K562 (cell line): ENCODE data around the gene CDH20. TPM values are rescaled to one million over a fixed set of nuclear protein-coding genes. Genes with fewer than 3 reads are reported as not detected.

Experiments
- CBFB ChIP-seq: sonication (generic); formaldehyde crosslinking; IDR thresholded peaks from 2 replicates; pipeline ENCODE4 v1.4.0; 2020; ENCODE audit warnings: mild to moderate bottlenecking, missing genetic modification reagents
- CBX3 ChIP-seq, 2 experiments: IDR thresholded peaks; 1 replicate in 1 of 2; 2 replicates in 1 of 2; pipeline ENCODE4 v1.6.1; 2012; ENCODE audit warnings: inconsistent platforms in 2 of 2, low read length in 2 of 2, borderline replicate concordance in 1 of 2, control low read depth in 1 of 2
- MED1 ChIP-seq: sonication (generic); formaldehyde crosslinking; IDR thresholded peaks from 2 replicates; pipeline ENCODE4 v1.8.1; 2023; ENCODE audit warnings: missing genetic modification reagents, borderline replicate concordance
- polyA plus RNA-seq, 8 experiments: library from polyadenylated mRNA; depleted of rRNA in 4 of 8; stranded (reverse) in 5 of 8; unstranded in 3 of 8; fragments of >200 nt; fragmentation: Nextera tagmentation in 2 of 8; fragmentation: Illumina TruSeq in 1 of 8; extraction: Ambion mirVana in 2 of 8; extraction: Trizol in 1 of 8; gene quantifications; 2 replicates each; pipeline versions ENCODE4 v1.2.1 to v1.2.3, GENCODE V29; 2011 to 2014; ENCODE audit warnings: inconsistent platforms in 1 of 8, missing spikeins in 1 of 8
- total RNA-seq, 7 experiments: library from RNA; depleted of rRNA in 6 of 7; stranded (reverse); fragments of >200 nt in 6 of 7; fragmentation: Illumina TruSeq in 2 of 7; extraction: Trizol in 2 of 7; gene quantifications; 2 replicates each; pipeline versions ENCODE4 v1.2.1 to v1.2.3, GENCODE V29; 2011 to 2021; ENCODE audit warnings: low replicate concordance in 1 of 7
- TF ChIP-seq, protein P1 (sequence below): fragments of 250-450 bp; sonication (Bioruptor Pico); IDR thresholded peaks from 2 replicates; pipeline ENCODE4 v1.4.0; 2020; ENCODE audit warnings: borderline replicate concordance
- TF ChIP-seq, protein P2 (sequence below): fragments of 450-650 bp; IDR thresholded peaks from 2 replicates; pipeline ENCODE4 v1.6.1; 2017; ENCODE audit warnings: antibody characterized with exemption, mild to moderate bottlenecking
- TF ChIP-seq, protein P3 (sequence below): fragments of 250-450 bp; sonication (Bioruptor Pico); IDR thresholded peaks from 2 replicates; pipeline ENCODE4 v1.4.0; 2020; ENCODE audit warnings: mild to moderate bottlenecking, moderate library complexity, borderline replicate concordance

Gene CDH20
- total and polyA plus RNA-seq, 9 of the 15 experiments (the other 6 are each of a cell fraction or from before 2014, with no cell fraction given) = not detected

DNA sequence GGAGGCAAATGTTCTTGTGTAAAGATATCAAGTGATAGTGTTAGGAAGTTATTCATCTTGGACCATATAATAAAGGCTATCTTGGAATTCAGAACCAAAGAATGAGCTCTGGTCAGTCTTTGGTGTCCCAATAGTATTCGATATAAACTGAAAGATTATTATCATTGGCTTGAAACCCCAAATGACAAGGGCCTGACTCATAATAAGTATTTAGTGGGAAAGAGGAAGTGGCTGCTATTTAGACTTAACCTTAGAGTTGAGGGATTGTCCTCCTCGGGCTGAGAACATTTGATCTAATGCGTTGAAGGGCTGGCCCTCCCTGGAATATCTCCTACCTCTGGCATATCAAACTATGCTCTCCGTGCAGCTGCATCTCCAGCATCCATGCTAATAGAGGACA, 67.5 kb downstream of the CDH20 start (continued):
- TF ChIP-seq, protein P1, sequence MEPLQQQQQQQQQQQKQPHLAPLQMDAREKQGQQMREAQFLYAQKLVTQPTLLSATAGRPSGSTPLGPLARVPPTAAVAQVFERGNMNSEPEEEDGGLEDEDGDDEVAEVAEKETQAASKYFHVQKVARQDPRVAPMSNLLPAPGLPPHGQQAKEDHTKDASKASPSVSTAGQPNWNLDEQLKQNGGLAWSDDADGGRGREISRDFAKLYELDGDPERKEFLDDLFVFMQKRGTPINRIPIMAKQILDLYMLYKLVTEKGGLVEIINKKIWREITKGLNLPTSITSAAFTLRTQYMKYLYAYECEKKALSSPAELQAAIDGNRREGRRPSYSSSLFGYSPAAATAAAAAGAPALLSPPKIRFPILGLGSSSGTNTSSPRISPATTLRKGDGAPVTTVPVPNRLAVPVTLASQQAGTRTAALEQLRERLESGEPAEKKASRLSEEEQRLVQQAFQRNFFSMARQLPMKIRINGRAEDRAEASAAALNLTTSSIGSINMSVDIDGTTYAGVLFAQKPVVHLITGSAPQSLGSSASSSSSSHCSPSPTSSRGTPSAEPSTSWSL (CRISPR knock-in tag) = no peak
- TF ChIP-seq CBFB (CRISPR knock-in tag) (no peak), CBX3 (IDR thresholded peaks at IDR 0.05; ENCODE audit: borderline replicate concordance in 1 of 2, low read length in 2 of 2) (no peak), MED1 (no peak)
- TF ChIP-seq, protein P2, sequence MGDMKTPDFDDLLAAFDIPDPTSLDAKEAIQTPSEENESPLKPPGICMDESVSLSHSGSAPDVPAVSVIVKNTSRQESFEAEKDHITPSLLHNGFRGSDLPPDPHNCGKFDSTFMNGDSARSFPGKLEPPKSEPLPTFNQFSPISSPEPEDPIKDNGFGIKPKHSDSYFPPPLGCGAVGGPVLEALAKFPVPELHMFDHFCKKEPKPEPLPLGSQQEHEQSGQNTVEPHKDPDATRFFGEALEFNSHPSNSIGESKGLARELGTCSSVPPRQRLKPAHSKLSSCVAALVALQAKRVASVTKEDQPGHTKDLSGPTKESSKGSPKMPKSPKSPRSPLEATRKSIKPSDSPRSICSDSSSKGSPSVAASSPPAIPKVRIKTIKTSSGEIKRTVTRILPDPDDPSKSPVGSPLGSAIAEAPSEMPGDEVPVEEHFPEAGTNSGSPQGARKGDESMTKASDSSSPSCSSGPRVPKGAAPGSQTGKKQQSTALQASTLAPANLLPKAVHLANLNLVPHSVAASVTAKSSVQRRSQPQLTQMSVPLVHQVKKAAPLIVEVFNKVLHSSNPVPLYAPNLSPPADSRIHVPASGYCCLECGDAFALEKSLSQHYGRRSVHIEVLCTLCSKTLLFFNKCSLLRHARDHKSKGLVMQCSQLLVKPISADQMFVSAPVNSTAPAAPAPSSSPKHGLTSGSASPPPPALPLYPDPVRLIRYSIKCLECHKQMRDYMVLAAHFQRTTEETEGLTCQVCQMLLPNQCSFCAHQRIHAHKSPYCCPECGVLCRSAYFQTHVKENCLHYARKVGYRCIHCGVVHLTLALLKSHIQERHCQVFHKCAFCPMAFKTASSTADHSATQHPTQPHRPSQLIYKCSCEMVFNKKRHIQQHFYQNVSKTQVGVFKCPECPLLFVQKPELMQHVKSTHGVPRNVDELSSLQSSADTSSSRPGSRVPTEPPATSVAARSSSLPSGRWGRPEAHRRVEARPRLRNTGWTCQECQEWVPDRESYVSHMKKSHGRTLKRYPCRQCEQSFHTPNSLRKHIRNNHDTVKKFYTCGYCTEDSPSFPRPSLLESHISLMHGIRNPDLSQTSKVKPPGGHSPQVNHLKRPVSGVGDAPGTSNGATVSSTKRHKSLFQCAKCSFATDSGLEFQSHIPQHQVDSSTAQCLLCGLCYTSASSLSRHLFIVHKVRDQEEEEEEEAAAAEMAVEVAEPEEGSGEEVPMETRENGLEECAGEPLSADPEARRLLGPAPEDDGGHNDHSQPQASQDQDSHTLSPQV = no peak
- TF ChIP-seq, protein P3, sequence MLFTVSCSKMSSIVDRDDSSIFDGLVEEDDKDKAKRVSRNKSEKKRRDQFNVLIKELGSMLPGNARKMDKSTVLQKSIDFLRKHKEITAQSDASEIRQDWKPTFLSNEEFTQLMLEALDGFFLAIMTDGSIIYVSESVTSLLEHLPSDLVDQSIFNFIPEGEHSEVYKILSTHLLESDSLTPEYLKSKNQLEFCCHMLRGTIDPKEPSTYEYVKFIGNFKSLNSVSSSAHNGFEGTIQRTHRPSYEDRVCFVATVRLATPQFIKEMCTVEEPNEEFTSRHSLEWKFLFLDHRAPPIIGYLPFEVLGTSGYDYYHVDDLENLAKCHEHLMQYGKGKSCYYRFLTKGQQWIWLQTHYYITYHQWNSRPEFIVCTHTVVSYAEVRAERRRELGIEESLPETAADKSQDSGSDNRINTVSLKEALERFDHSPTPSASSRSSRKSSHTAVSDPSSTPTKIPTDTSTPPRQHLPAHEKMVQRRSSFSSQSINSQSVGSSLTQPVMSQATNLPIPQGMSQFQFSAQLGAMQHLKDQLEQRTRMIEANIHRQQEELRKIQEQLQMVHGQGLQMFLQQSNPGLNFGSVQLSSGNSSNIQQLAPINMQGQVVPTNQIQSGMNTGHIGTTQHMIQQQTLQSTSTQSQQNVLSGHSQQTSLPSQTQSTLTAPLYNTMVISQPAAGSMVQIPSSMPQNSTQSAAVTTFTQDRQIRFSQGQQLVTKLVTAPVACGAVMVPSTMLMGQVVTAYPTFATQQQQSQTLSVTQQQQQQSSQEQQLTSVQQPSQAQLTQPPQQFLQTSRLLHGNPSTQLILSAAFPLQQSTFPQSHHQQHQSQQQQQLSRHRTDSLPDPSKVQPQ (CRISPR knock-in tag) = no peak
